ENCODE results near the gene ECM1.

DNA sequence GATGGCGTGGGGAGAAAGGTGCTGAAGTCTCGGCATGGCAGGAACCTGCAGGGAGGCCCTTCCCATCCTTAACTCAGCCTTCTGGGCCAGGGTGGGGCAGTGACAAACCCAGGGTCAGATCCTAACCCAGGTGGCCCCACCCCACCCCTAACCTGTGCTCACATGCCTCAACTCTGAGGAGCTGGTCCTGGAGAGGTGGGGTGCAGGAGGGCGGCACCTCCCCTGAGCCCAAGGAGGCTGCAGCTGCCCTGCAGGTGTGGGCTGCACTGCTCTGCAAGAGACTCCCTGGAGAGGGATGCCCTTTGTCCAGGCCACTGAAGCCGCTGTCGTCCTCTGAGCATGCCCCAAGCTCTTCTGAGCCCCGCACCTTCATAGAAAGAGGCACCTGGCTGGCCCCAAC is 26.1 kb downstream of the ECM1 start:
- TF ChIP-seq, protein P1, sequence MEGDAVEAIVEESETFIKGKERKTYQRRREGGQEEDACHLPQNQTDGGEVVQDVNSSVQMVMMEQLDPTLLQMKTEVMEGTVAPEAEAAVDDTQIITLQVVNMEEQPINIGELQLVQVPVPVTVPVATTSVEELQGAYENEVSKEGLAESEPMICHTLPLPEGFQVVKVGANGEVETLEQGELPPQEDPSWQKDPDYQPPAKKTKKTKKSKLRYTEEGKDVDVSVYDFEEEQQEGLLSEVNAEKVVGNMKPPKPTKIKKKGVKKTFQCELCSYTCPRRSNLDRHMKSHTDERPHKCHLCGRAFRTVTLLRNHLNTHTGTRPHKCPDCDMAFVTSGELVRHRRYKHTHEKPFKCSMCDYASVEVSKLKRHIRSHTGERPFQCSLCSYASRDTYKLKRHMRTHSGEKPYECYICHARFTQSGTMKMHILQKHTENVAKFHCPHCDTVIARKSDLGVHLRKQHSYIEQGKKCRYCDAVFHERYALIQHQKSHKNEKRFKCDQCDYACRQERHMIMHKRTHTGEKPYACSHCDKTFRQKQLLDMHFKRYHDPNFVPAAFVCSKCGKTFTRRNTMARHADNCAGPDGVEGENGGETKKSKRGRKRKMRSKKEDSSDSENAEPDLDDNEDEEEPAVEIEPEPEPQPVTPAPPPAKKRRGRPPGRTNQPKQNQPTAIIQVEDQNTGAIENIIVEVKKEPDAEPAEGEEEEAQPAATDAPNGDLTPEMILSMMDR (conservative IDR thresholded peaks at IDR 0.05; ENCODE audit: low read length) = no peak
- no peak for TF ChIP-seq EZH2phosphoT487 (IDR thresholded peaks at IDR 0.05; ENCODE audit: borderline replicate concordance, low read depth, low read length)

Measured in OCI-LY7 (cell line).